B cell (primary cell): ENCODE measurements around the gene ERCC2.

Experiments
- CTCF ChIP-seq: fragments of 200-600 bp; IDR thresholded peaks from one replicate; pipeline ENCODE4 v1.8.0; 2022; ENCODE audit warnings: antibody characterized with exemption, mild to moderate bottlenecking
- EZH2 ChIP-seq: IDR thresholded peaks from 2 replicates; pipeline ENCODE4 v1.6.1; 2012; ENCODE audit warnings: borderline replicate concordance, low read depth, mild to moderate bottlenecking, moderate library complexity, low read length; ENCODE audit not compliant: insufficient read depth, poor library complexity, severe bottlenecking

DNA sequence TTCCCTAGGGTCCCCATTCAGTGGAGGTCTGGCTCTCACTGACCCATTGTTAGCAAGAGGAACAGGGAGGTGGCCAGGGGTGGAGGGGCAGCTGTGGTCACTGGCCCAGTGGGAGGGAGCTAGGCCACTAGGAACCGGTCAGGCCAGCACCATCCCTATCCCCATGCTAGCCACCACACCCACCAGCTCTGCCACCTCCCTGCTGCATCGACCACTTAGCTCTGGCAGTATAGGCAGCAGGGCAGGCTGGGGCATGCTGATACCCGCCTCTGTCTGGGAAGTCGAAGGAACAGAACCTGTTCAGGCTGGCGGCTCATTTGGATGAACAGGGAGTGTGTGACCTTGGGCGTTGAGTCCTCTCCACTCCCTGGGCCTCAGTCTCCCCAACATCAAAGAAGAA, 29.8 kb upstream of the ERCC2 start:
- TF ChIP-seq CTCF (no peak), EZH2 (no peak)
